HCT116 (cell line): Measurements from ENCODE around the gene CCSER1. TPM values are rescaled to one million over a fixed set of nuclear protein-coding genes. Genes with fewer than 3 reads are reported as not detected.

Source experiments
- ATAC-seq: fragments of 200-7000 bp; cut with Tn5 transposase; 2 replicates; pipeline ENCODE4 v1.9.1; 2020; ENCODE audit warnings: mild to moderate bottlenecking, moderate library complexity
- BruUV-seq: library from RNA; stranded (reverse); fragments of 400-500 nt; replicated peaks from 2 replicates; lab custom pipeline; 2021; lab: Mats Ljungman, UMichigan
- CTCF ChIA-PET: fragments of 300-600 bp; sonication (Branson Sonifier 250); formaldehyde crosslinking; loops from one replicate; lab custom pipeline; 2021; ENCODE audit warnings: antibody characterized with exemption; lab: Charles Lee
- POLR2A ChIA-PET: fragments of 300-600, 350-600 bp; sonication (Branson Sonifier 250); formaldehyde crosslinking; loops from one replicate; lab custom pipeline; 2021; ENCODE audit warnings: antibody characterized with exemption; lab: Charles Lee
- RAD21 ChIA-PET, 2 experiments: fragments of 300-600 bp; sonication (Branson Sonifier 250); formaldehyde crosslinking; loops; one replicate each; lab custom pipeline; 2023; ENCODE audit warnings: low total read pairs in 2 of 2; ENCODE audit not compliant: uncharacterized antibody in 2 of 2, unreplicated experiment in 2 of 2, low non-redundant PET in 1 of 2; lab: Charles Lee
- DNase-seq: peaks from one replicate; pipeline ENCODE4 v3.0.0-alpha.2; 2010; ENCODE audit warnings: low read depth, low spot score
- H2AFZ ChIP-seq: fragments of 200-600 bp; shearing (Covaris generic), sonication (generic); 2 replicates; pipeline ENCODE4 v1.6.1; 2017; ENCODE audit warnings: low read depth, mixed run types, mixed read lengths, antibody characterized with exemption, low read length; ENCODE audit not compliant: poor library complexity, severe bottlenecking
- H3K27ac ChIP-seq: 2 replicates; pipeline ENCODE4 v1.5.1; 2012; ENCODE audit warnings: low read depth, low read length
- H3K27me3 ChIP-seq: fragments of 200-600 bp; sonication (generic); 2 replicates; pipeline ENCODE4 v1.6.1; 2016; ENCODE audit warnings: mixed run types, low read length, mixed read lengths; ENCODE audit not compliant: insufficient read depth
- H3K36me3 ChIP-seq, 2 experiments: fragments of 200-500 bp in 1 of 2; fragments of 200-600 bp in 1 of 2; sonication (Bioruptor generic) in 1 of 2; sonication (generic) in 1 of 2; 2 replicates each; pipeline versions ENCODE4 v1.5.1 to v1.6.1; 2014 to 2016; ENCODE audit warnings: low read length in 2 of 2, inconsistent platforms in 1 of 2, mixed read lengths in 1 of 2, mixed run types in 1 of 2; ENCODE audit not compliant: insufficient read depth in 2 of 2, control insufficient read depth in 1 of 2
- H3K4me1 ChIP-seq, 2 experiments: fragments of 200-600 bp in 1 of 2; sonication (generic) in 1 of 2; 2 replicates each; pipeline versions ENCODE4 v1.5.1 to v1.6.1; 2012 to 2017; ENCODE audit warnings: low read length in 2 of 2, inconsistent platforms in 1 of 2, mild to moderate bottlenecking in 1 of 2, mixed read lengths in 1 of 2, mixed run types in 1 of 2, moderate library complexity in 1 of 2; ENCODE audit not compliant: insufficient read depth in 2 of 2, control insufficient read depth in 1 of 2
- H3K4me2 ChIP-seq: fragments of 200-600 bp; sonication (generic); 2 replicates; pipeline ENCODE4 v1.6.1; 2017; ENCODE audit warnings: mixed run types, low read length, mixed read lengths
- H3K4me3 ChIP-seq, 2 experiments: fragments of 200-600 bp in 1 of 2; sonication (generic) in 1 of 2; replicated peaks in 1 of 2; 2 replicates each; pipeline ENCODE4 v1.5.1; 2011 to 2016; ENCODE audit warnings: low read length in 2 of 2, control low read depth in 1 of 2, low read depth in 1 of 2, mild to moderate bottlenecking in 1 of 2, mixed read lengths in 1 of 2, mixed run types in 1 of 2
- H3K79me2 ChIP-seq: fragments of 200-600 bp; sonication (generic); 2 replicates; pipeline ENCODE4 v1.6.1; 2017; ENCODE audit warnings: mild to moderate bottlenecking, mixed run types, low read length, moderate library complexity, mixed read lengths; ENCODE audit not compliant: insufficient read depth
- H3K9ac ChIP-seq: fragments of 200-600 bp; sonication (generic); 2 replicates; pipeline ENCODE4 v1.6.1; 2016; ENCODE audit warnings: low read length, mixed read lengths
- H3K9me2 ChIP-seq: fragments of 200-600 bp; sonication (generic), shearing (Covaris generic); 2 replicates; pipeline ENCODE4 v1.6.1; 2017; ENCODE audit warnings: mixed run types, mild to moderate bottlenecking, moderate library complexity; ENCODE audit not compliant: insufficient read depth
- H3K9me3 ChIP-seq, 2 experiments: fragments of 200-500 bp in 1 of 2; fragments of 200-600 bp in 1 of 2; sonication (Bioruptor generic) in 1 of 2; sonication (generic) in 1 of 2; 2 replicates each; pipeline ENCODE4 v1.6.1; 2014 to 2017; ENCODE audit warnings: low read length in 2 of 2, mixed read lengths in 2 of 2, inconsistent platforms in 1 of 2, low read depth in 1 of 2, mild to moderate bottlenecking in 1 of 2, mixed run types in 1 of 2, moderate library complexity in 1 of 2; ENCODE audit not compliant: control insufficient read depth in 1 of 2, insufficient read depth in 1 of 2
- H4K20me1 ChIP-seq: fragments of 200-600 bp; sonication (generic), shearing (Covaris generic); 2 replicates; pipeline ENCODE4 v1.6.1; 2017; ENCODE audit warnings: mixed run types, mild to moderate bottlenecking, moderate library complexity; ENCODE audit not compliant: insufficient read depth
- CBX3 ChIP-seq: IDR thresholded peaks from 2 replicates; pipeline ENCODE4 v1.6.1; 2012; ENCODE audit warnings: low read depth
- EGR1 ChIP-seq: IDR thresholded peaks from 2 replicates; pipeline ENCODE4 v1.6.1; 2012; ENCODE audit warnings: low read depth
- EZH2 ChIP-seq: fragments of 200-600 bp; sonication (generic); IDR thresholded peaks from 2 replicates; pipeline ENCODE4 v1.6.1; 2017; ENCODE audit warnings: antibody characterized with exemption, mixed run types
- EZH2phosphoT487 ChIP-seq: fragments of 200-600 bp; IDR thresholded peaks from 2 replicates; pipeline ENCODE4 v1.6.1; 2018; ENCODE audit warnings: antibody characterized with exemption, borderline replicate concordance
- POLR2A ChIP-seq: IDR thresholded peaks from 2 replicates; pipeline ENCODE4 v1.7.0; 2011; ENCODE audit warnings: borderline replicate concordance; ENCODE audit not compliant: insufficient read depth, insufficient read length; ENCODE audit errors: extremely low read depth
- RAD21 ChIP-seq: IDR thresholded peaks from 2 replicates; pipeline ENCODE4 v1.6.1; 2012; ENCODE audit warnings: low read depth, mild to moderate bottlenecking
- SP1 ChIP-seq: IDR thresholded peaks from 2 replicates; pipeline ENCODE4 v1.6.1; 2012; ENCODE audit warnings: low read depth
- SRF ChIP-seq: IDR thresholded peaks from 2 replicates; pipeline ENCODE4 v1.6.1; 2012; ENCODE audit warnings: low read depth
- TCF7L2 ChIP-seq: IDR thresholded peaks from 2 replicates; pipeline ENCODE4 v1.7.0; 2011; ENCODE audit warnings: borderline replicate concordance, inconsistent platforms; ENCODE audit not compliant: insufficient read depth, insufficient read length; ENCODE audit errors: extremely low read depth
- intact Hi-C: fragments of 100-400 bp; cut with micrococcal nuclease; formaldehyde crosslinking; loops from 2 replicates; pipeline ENCODE4 v1.10.0; 2022
- total RNA-seq: library from RNA; stranded (reverse); gene quantifications from one replicate; pipeline ENCODE4 v1.2.1, GENCODE V29; 2021; ENCODE audit not compliant: unreplicated experiment
- TF ChIP-seq, protein P1 (sequence below): IDR thresholded peaks from 2 replicates; pipeline ENCODE4 v1.6.1; 2012; ENCODE audit warnings: low read depth
- TF ChIP-seq, protein P2 (sequence below): IDR thresholded peaks from 2 replicates; pipeline ENCODE4 v1.6.1; 2012

Gene CCSER1
- total RNA-seq, 1 experiment from 2014 or later: 6.7 TPM

GRCh38 chr4:91577864-91578263 is 1450.7 kb downstream of the CCSER1 start:
- no peaks in the 10 kb centered on the region for H3K4me1 ChIP-seq
- intact Hi-C loops: no loop called here
- ATAC-seq: no peak
- no peaks in the 10 kb centered on the region for H3K27me3 ChIP-seq
- H3K9ac ChIP-seq: no peak overlapping the region
- no peaks in the 10 kb centered on the region for H3K9me2 ChIP-seq
- BruUV-seq: no TSS peak
- RAD21 ChIA-PET: no interaction called here
- TF ChIP-seq RAD21: no peak
- TF ChIP-seq, protein P1, sequence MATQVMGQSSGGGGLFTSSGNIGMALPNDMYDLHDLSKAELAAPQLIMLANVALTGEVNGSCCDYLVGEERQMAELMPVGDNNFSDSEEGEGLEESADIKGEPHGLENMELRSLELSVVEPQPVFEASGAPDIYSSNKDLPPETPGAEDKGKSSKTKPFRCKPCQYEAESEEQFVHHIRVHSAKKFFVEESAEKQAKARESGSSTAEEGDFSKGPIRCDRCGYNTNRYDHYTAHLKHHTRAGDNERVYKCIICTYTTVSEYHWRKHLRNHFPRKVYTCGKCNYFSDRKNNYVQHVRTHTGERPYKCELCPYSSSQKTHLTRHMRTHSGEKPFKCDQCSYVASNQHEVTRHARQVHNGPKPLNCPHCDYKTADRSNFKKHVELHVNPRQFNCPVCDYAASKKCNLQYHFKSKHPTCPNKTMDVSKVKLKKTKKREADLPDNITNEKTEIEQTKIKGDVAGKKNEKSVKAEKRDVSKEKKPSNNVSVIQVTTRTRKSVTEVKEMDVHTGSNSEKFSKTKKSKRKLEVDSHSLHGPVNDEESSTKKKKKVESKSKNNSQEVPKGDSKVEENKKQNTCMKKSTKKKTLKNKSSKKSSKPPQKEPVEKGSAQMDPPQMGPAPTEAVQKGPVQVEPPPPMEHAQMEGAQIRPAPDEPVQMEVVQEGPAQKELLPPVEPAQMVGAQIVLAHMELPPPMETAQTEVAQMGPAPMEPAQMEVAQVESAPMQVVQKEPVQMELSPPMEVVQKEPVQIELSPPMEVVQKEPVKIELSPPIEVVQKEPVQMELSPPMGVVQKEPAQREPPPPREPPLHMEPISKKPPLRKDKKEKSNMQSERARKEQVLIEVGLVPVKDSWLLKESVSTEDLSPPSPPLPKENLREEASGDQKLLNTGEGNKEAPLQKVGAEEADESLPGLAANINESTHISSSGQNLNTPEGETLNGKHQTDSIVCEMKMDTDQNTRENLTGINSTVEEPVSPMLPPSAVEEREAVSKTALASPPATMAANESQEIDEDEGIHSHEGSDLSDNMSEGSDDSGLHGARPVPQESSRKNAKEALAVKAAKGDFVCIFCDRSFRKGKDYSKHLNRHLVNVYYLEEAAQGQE: no peak
- no peak for TF ChIP-seq EZH2phosphoT487
- no peak for TF ChIP-seq SP1
- TF ChIP-seq EZH2: no peak
- TF ChIP-seq, protein P2, sequence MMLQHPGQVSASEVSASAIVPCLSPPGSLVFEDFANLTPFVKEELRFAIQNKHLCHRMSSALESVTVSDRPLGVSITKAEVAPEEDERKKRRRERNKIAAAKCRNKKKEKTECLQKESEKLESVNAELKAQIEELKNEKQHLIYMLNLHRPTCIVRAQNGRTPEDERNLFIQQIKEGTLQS: no peak
- TF ChIP-seq CBX3: no peak
- TF ChIP-seq TCF7L2: no peak
- TF ChIP-seq SRF: no peak
- TF ChIP-seq EGR1: no peak
- TF ChIP-seq POLR2A: no peak
- POLR2A ChIA-PET: no interaction called here
- no peak overlapping the region for H3K27ac ChIP-seq
- H3K4me2 ChIP-seq: no peak overlapping the region
- CTCF ChIA-PET: no interaction called here
- H2AFZ ChIP-seq: no peak overlapping the region
- H4K20me1 ChIP-seq: no peaks in the 10 kb centered on the region
- no peaks in the 10 kb centered on the region for H3K36me3 ChIP-seq
- no peaks in the 10 kb centered on the region for H3K9me3 ChIP-seq
- DNase-seq: no peak
- no peak overlapping the region for H3K4me3 ChIP-seq
- H3K79me2 ChIP-seq: no peaks in the 10 kb centered on the region
